Stimulated activated CD4-positive, alpha-beta T cell treated with anti-CD3 and anti-CD28 coated beads, Interleukin-4, amount 100 ng/mL, for 48 hours (primary cell): ENCODE data around the gene INHBB.
A peak's percentile ranks its signal among the peaks of the same experiment; 100 is the strongest.
"Not testable (repeated sequence)": the region's sequence is repeated elsewhere in the genome, so short reads cannot be mapped to it uniquely, and the experiment has no call there.

Experiments used
- DNase-seq, 2 donors: peaks; one replicate each; pipeline ENCODE4 v3.0.0-alpha.2; 2020; ENCODE audit warnings: low read depth in 2 of 2

INHBB gene

GRCh38 chr2:120346026-120346666, at the start of gene INHBB:
INHBB (plus strand) TSS chr2:120346136; CDS start chr2:120346189, 53 bp downstream.
- DNase-seq, result no peak

GRCh38 chr2:120298173-120298835, 47.6 kb upstream of the INHBB start:
- no peak for DNase-seq

- no peak for DNase-seq
Observed at GRCh38 chr2:120299004-120299403, 46.9 kb upstream of the INHBB start.

GRCh38 chr2:120299561-120299960, 46.4 kb upstream of the INHBB start:
- DNase-seq, result no peak

- no peak for DNase-seq
Observed at GRCh38 chr2:120300385-120300784, 45.6 kb upstream of the INHBB start.

GRCh38 chr2:120301284-120301683, 44.7 kb upstream of the INHBB start:
- DNase-seq, result no peak

- no peak for DNase-seq
Observed at GRCh38 chr2:120302301-120302700, 43.6 kb upstream of the INHBB start.

- DNase-seq, result no peak
Observed at GRCh38 chr2:120303177-120303576, 42.8 kb upstream of the INHBB start.

GRCh38 chr2:120305296-120305695, 40.6 kb upstream of the INHBB start:
- DNase-seq, result no peak

GRCh38 chr2:120305937-120306490, 39.9 kb upstream of the INHBB start:
- DNase-seq, result no peak

- no peak for DNase-seq
Observed at GRCh38 chr2:120307482-120307881, 38.5 kb upstream of the INHBB start.

GRCh38 chr2:120308038-120308910, 37.7 kb upstream of the INHBB start:
- no peak for DNase-seq

GRCh38 chr2:120310136-120310535, 35.8 kb upstream of the INHBB start:
- DNase-seq, result no peak

- not testable (repeated sequence) for DNase-seq
Observed at GRCh38 chr2:120310841-120311240, 35.1 kb upstream of the INHBB start.

GRCh38 chr2:120312076-120312475, 33.9 kb upstream of the INHBB start:
- DNase-seq, result no peak

- peak; percentile 70 to 75 for DNase-seq
Observed at GRCh38 chr2:120312860-120313694, 32.9 kb upstream of the INHBB start.

- DNase-seq, result no peak
Observed at GRCh38 chr2:120313695-120314615, 32.0 kb upstream of the INHBB start.

GRCh38 chr2:120314690-120315366, 31.1 kb upstream of the INHBB start:
- no peak for DNase-seq

- DNase-seq, result no peak
Observed at GRCh38 chr2:120315367-120316033, 30.4 kb upstream of the INHBB start.
